GM23248 (cell line): ENCODE measurements around the gene XKR7.

Experiments
- EZH2 ChIP-seq: fragments of 200-600 bp; sonication (generic); IDR thresholded peaks from 2 replicates; pipeline ENCODE4 v1.6.1; 2018; ENCODE audit warnings: antibody characterized with exemption, mild to moderate bottlenecking; ENCODE audit not compliant: insufficient read depth, poor library complexity, severe bottlenecking
- EZH2phosphoT487 ChIP-seq: fragments of 200-600 bp; sonication (generic); IDR thresholded peaks from 2 replicates; pipeline ENCODE4 v1.6.1; 2018; ENCODE audit warnings: antibody characterized with exemption, moderate library complexity, mild to moderate bottlenecking, low read depth; ENCODE audit not compliant: insufficient read depth

DNA sequence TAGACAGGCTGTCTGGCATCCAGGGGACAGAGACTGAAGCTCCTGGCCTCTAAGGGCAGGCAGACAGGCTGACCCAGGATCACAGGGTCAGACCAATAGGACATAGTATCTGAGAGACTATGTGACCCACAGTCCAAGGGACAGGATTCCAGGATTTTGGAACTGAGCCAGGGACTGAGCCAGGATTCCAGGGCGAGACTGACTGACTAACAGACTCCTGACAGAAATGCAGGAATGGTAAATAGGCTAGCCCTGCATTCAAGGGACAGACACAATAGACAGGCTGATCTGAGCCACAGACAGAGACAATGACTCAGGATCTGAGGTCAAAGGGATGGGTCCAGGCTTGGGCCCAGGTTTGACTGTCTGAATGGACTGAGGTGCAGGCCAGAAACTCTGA, 19.8 kb downstream of the XKR7 start:
- TF ChIP-seq EZH2 (no peak), EZH2phosphoT487 (no peak)
